Activated effector memory CD4-positive, alpha-beta T cell treated with Interleukin-2 at 50 U/mL for 16 hours (primary cell): Measurements from ENCODE around the gene ANO9.
"Not testable (repeated sequence)": the region's sequence is repeated elsewhere in the genome, so short reads cannot be mapped to it uniquely, and the experiment has no call there.

Source experiments
- DNase-seq: peaks from one replicate; pipeline ENCODE4 v3.0.0-alpha.2; 2020

Gene ANO9

DNA sequence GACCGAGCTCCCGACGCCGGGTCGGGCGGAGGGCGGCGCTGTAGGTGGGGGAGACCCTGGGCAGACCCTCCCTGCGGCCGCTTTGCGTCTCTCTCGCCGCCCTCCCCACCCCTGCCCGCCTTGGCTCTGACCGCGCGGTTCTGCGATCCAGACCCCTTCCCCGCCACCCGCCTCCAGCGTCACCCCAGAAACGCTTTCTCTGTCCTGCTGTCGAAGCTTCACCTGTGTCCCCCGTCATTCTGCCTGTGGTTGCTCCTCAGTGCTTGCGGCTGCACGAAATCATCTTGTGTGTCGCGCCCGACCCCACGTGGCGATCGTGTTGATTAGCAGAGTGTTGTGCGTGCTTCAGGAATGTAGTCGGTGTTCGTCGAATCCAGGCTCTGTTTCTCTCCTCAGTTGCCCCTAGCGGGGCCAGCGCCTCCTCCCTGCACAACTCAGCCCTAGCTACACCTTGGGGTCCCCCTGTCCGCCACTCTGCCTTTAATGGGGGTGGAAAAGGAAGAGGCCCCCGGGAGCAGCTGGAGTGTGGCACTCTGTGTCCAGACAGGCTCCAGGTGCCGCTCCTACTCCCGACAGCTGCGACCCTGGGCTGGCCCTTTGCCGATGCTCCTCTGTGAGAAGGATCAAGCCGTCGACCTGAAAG is 9.1 kb upstream of the ANO9 start:
- DNase-seq = peak; percentile 77

DNA sequence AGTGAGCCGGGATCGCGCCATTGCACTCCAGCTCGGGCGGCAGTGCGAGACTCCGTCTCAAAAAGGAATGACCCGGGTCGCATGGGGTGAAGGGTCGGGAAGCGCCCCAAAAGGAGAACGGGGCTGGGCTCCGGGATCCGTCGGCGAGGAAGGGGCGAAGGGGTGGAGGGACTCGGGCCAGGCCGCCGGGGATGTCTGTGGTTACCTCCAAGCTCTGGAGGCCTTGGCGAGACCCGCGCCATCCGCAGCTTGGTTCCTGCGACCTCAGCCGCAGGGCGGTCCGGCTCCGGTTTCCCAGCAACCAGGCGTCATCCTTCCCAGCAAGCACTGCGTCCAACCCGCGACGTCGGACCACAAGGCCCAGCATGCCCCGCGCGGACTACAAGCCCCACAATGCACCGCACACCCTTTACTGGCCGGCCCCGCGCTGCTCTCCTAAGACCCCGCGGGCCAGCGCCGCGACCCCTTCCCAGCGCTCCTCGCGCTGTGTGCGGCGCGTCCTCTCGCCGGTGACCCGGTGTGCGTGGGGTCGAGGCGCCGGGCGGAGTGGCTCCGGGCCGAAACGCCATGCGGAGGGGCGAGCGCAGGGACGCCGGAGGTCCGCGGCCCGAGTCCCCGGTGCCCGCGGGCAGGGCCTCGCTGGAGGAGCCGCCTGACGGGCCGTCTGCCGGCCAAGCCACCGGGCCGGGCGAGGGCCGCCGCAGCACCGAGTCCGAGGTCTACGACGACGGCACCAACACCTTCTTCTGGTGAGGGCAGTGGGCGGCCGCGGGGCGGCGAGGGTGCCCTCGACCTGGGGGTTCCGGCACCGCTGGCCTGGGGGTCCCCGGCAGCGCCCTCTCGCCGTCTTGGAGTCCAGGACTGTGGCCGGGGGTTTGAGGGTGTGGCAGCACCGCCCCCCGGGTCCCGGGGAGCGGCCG is 8.3 kb upstream of the ANO9 start, which contains the start of gene PTDSS2:
Gene PTDSS2, plus strand, starts transcription at position 391 of the 920 bp plus-strand sequence. Its CDS starts 177 bp downstream, at position 568.
- DNase-seq = peak; percentile 90

DNA sequence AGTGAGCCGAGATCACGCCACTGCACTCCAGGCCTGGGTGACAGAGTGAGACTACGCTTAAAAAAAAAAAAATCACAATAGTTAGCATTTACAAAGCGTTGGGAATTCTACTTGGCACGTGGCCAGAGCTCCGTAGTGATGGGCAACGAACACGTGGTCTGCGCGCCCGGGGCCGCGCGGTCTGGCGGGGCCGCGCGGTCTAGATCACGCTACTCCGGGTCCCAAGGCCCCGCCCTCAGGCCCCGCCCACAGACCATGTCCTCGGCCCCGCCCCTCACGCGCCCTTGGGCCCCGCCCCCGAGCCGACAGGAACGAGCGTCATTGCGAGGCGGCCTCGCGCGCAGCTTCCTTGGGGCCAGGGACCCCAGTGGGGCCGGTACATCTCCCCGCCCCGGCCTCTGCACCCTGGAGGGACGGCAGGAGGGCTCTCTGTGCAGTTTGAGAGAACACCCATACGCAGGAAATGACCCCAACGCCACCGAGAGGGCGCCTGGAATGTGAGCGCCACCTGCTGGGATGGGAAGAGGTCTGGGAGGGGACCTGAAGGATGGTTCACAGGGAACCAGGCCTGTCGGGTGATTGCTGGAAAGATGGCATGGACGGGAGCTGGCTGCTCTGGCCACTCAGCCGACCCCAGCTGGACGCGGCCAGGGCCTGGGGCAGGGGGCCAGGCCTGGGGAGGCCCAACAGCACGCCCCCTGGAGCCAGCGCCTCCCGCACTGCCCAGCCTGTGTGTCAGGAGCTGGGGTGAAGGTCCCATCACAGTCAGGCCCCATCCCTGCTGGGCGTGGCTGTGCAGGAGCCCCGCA is 6.3 kb upstream of the ANO9 start:
- DNase-seq = peak; percentile 89

DNA sequence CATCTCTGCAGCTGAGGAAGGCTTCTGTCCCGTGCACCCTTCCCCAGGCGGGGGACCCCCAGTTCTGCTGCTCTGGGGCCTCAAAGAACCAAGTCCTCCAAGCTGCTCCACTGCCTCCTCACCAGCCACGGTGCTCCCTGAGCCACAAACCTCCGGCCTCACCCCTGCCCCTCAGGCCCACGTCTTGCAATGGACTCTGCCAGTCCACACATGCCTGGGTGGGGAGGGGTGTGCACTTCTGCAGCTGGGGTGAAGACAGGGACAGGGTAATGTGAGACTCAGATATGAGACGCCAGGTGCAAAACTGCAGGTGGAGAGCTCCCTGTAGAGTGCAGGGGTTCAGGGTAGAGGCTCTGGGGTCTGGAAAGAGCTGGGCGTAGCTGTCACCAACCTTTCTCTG is 5.1 kb upstream of the ANO9 start:
- no peak for DNase-seq

DNA sequence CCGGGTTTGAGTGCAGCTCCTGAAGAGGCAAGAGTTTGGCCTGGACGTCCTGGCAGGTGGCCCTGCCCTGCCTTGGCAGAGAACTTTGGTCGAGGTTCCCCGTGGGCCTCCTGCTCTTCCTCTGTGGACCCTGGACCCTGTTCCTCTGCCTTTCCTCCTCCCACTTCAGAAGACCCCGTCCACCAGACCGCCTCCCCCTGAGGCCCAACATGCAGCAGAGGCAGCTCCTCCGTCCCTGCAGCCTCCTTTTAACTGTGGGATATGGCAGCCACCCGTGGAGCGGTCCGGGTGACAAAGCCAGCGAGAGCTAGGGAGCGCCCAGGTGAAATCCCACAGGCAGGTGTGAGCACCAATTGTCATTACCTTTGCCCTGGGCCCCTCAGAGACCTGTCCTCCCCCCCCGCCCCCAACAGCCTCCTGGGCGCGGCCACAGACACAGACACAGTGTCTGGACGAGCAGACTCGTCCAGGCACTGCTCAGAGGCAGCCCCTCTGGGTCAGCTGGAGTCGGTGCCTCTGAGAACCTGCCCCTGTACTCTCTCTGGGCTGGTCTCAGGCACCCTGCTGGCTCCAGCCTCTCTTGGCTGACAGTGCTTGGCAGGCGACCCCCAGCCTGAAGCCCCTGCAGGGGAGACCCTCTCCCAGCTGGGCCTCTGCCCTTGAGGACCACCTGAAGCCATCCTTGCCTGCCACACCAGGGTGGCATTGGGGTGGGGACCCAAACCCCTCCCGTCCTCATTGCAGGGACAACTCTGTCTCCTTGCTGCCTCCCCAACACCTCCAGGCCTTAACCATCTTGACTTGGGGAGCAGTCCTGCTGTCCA is 4.2 kb upstream of the ANO9 start:
- no peak for DNase-seq

DNA sequence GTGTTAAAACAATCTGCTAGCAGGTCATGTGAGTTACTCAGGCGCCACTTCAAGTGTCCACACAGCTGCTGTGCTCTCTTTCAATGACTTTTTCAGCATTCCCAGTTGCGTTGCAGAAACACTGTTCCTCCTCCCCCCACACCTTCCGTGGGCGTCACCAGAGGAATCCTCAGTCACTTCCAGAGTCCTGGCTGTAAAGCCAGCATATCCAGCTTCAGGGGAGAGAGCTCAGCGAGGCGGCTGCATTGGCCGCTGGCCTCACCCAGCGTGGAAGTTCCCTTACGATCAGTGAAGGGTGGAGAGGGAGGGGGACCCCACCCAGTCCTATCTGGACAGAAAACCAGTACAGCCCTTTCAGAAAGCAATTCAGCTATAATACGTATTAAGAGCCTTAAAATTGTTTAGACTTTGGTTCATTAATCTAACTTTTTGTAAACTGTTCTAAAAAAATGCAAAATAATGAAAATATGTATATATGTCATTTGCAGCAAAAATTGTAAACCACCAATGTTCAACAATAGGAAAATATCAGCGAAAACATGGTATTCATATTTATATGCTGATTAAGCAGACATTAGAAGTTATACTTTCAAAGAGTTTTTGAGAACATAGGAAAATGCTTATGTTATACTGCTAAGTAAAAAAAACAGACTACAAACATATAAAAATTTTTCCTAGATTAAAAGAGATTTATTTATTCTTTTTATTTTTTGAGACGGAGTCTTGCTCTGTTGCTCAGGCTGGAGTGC is 2.8 kb upstream of the ANO9 start:
- DNase-seq = no peak

DNA sequence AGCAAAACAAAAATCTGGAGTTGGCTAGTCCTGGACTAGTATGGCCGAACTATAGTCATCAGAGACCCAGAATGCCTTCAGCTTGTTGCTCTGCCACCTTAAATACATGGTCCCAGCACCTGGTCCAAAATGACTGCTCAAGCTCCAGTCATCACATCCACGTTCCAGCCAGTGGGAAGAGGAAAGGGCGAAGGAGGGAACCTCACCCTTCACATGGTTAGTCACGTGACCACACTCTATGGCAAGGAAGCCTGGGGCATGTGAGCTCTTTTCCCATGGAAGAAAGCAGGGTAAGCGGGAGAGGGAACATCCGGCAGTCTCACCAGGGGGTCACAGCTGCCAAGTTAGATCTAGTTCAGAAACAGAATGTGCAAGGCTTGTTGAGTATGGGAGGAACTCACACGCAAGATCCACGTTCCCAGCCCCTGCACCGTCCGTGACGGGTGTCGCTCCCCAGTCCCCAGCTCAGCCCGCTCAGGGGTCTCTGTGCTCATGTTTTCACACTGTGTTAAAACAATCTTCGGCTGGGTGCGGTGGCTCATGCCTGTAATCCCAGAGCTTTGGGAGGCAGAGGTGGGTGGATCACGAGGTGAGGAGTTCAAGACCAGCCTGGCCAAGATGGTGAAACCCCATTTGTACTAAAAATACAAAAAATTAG is 1.9 kb upstream of the ANO9 start:
- DNase-seq = no peak

DNA sequence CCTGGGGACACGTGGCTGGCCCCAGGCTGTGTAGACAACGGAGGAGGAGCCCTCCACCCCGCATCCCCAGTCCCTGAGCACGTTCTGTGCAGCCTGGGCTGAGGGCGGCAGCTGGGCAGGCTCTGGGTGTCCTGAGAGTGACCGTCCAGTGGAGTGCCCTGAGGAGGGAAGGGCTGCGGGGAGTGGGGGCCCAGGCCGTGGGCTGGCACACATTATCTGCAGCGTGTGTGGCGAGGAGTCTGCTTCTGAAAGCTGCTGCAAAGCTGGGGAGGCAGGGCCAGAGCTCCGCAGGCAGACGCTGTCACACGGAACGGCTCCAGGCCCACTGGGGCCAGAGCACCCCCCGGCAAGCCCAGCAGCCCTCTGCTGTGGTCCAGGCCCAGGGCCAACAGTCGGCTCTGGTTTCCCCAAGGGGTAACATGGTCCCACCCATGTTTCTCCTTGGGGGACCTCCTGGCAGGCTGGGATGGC is 835 bp upstream of the ANO9 start:
- no peak for DNase-seq

DNA sequence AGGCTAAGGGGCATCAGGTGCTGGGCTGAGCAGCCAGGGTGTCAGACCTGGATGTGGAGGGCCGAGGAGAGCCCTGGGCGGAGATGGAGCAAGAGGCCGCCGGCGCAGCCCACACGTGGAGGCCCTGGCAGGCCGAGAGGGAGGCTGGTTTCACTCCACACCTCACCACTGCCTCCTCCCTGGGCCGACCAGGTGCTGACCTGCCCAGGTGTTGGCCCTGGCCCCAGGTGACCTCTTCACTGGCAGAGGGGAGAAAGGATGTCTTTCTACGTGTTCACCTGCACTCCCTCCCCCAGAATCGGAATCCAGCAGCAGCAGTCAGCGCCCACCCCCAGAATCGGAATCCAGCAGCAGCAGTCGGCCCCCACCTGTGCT is 781 bp downstream of the ANO9 start:
- no peak for DNase-seq

DNA sequence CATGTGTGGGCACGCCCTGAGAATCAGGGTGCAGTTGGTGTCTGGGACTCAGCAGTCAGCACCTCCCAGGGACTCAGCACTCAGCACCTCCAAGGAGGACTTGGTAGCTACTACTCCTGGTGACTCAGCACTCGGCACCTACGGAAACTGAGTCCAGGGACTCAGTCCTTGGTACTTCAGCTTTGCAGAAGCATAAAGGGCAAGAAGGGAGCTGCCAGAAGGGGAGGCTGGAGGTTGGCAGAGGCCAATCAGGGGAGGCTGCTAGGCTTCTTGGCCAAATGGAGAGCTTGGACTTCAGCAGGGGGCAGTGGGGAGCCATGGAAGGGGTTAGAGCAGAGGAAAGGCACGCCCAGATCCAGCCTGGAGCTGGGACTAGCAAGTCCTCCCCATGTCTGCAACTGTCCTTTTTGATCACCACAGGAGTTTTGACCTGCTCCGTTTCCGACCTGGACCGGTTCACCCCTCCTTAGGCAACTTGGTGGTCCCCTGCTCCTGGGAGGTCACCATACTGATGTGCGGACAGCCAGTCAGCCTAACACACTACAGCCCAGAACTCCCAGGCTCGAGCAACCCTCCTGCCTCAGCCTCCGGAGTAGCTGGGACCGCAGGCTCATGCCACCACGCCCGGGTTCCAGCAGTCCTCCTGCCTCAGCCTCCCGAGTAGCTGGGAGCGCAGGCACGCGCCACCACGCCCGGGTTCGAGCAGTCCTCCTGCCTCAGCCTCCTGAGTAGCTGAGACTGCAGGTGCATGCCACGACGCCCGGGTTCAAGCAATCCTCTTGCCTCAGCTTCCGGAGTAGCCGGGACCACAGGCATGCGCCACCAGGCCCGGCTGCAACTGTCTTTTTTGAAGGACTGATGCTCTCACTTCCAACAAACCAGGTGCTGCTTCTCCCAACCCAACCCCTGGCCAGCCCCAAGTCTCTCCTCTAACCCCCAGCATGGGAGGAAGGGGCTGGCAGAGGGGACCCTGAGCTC is 1.5 kb downstream of the ANO9 start:
- DNase-seq = no peak

DNA sequence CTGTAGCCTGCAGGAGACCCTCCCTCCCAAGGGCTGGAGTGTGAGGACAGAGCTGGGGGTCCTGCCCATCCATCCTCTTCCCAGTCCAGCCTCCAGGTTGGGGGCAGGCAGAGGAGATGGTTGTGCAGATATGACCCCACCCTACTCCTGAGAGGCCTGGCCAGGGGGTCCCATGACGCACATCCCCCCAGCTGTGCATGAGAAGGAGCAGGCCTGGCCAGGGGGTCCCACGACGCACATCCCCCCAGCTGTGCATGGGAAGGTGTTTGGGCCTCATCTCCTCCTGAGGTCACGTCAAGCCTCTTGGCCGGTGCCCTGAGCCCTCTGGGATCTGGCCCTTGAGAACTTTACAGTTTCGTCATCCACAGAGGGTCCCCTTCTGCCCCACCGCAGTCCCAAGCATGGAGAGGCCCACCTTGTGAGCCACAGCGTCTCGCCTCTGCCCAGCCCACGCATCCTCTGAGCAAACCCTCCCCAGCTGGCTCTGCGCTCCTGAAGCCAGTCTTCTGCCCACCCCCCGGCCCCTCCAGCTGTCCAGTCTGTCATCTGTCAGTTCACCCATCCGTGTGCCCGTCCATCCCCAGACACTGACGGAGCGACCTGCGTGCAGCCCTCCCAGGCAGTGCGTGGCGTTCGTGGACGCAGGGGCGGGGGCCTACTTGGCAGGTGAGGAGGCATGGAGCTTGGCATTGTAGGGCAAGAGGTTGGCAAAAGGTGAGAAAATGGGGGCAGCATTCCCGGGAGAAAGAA is 2.3 kb downstream of the ANO9 start:
- DNase-seq = no peak

DNA sequence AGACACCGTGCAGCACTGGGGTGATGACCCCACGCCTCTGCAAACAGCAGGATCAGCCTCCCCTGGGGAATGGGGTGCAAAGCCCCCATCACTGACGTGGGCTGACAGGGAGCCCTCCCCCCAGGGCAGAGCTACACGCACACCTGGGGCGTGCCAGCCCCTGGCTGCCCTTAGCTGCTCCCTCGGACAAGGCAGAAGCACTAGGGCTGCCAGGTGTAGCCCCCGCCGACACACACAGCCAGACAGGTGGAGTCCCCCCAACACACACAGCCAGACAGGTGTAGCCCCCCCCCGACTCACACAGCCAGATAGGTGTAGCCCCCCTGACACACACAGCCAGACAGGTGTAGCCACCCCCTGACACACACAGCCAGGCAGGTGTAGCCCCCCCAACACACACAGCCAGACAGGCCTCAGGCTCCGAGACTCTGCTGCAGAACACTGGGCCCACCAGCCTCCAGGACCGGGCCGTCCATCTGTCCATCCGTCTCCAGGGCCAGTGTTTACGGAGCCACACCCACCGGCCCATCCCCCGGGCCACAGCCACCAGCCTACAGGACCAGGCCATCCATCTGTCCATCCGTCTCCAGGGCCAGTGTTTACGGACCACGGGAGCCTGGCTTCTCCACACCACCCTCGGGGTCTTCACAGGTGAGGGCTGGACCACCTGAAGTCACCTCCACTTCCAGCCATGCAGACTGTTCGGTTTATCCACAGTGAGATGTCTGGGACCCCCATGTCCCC is 3.5 kb downstream of the ANO9 start:
- DNase-seq = no peak

DNA sequence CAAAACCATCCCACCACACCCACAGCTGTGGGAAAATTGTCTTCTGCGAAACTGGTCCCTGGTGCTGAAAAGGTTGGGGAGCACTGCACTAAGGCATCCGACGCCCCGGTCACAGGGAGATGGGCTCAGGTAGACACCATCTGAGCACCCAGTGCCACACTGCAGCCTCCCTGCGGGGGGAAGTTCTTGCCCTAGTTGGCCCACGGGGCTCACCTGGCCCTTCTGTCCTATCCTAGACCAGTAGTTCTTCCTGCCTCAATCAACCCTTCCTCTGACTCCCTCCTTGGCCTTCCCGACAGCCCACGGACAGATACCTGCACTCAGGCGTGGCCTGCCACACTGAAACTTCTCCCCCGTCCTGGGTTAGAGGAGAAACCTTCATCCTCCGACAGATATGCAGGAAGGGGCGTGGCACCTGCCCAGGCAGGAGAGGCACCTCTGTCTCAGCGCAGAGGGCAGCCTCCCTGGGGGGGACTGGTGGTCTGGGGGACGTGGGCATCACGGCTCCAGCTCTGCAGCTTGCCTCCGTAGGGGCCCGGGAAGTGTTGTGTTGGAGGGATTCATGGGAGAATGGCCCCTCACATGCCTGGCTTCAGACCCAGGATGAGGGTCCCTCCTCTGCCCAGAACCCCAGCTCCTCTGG is 4.5 kb downstream of the ANO9 start:
- no peak for DNase-seq

DNA sequence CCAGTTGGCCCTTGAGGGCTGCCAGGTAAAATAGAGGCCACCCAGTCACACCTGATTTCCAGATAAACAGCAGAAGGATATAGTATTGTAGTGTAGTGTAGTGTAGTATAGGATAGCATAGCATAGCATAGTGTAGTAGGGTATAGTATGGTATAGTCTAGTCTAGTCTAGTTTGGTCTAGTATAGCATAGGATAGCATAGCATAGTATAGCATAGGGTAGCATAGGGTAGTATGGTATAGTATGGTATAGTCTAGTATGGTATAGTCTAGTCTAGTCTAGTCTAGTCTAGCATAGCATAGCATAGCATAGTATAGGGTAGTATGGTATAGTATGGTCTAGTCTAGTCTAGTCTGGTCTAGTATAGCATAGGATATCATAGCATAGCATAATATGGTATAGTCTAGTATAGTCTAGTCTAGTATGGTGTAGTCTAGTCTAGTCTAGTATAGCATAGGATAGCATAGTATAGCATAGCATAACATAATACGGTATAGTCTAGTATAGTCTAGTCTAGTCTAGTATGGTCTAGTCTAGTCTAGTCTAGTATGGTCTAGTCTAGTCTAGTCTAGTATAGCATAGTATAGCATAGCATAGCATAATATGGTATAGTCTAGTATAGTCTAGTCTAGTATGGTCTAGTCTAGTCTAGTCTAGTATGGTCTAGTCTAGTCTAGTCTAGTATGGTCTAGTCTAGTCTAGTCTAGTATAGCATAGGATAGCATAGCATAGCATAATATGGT is 6.6 kb downstream of the ANO9 start:
- DNase-seq = not testable (repeated sequence)

DNA sequence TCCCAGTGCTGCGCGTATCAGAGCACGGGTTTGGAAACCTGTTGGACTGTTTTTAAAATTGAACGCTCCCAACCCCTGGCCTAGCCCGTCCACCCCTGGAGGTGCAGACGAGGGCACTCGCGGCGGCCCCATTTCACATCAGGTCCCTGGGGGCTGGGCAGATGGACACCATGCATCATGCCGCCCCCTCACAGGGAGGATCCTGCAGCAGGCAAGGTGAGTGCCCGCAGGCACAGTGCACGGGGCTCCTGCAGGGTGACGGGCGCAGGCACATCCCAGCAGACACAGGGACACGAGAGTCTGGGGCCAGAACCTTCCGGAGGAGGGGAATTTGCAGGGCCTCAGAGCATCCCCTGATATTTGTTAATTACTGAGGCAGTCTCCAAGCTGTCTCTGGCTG is 7.3 kb downstream of the ANO9 start:
- DNase-seq = no peak

DNA sequence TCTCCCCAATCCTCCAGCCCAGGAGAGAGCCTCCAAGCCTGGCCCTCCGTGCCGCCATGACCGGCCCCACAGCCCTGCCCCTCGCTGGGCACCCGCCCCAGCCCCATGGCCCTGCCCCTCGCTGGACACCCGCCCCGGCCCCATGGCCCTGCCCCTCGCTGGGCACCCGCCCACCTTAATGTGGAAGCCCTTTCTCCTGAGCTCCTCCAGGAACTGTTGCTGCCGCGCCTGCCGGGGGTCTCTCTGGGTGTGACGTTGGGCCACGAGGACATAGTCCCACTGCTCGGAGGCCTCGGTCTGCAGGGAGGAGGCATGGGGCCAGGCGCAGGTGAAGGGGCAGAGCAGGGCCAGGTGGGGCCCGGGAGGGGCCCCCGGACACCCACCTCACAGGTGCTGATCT is 8.2 kb downstream of the ANO9 start:
- DNase-seq = no peak

DNA sequence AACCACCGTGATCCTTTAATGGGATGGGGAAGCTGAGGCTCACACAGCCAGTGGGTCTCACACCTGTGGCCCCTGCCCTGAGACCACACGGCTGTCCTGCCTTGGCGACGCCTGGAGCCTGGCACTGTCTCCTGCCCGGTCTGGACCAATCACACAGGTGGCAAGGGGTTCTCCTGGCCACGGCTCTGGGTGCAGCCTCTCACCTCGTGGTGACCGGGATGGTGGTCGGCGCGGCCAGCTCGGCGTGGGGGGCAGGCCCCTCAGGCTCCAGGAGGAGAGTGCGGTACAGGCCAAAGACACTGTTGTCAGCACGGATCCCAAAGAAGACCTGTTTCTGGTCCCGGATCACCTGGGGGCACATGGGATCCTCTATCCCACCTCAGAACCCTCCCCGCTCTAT is 8.7 kb downstream of the ANO9 start:
- DNase-seq = no peak
